ENCODE results near the gene TUBA4B.

The TUBA4B gene

GRCh38 chr2:219213026-219213415, 40.0 kb upstream of the TUBA4B start:
- peaks cover 20 to 24% of the 10 kb centered on the region in 2 donors for H3K4me1 Mint-ChIP-seq (ENCODE audit: low read depth in 2 of 2)
- H3K9me3 Mint-ChIP-seq: no peaks in the 10 kb centered on the region
- DNase-seq: no peak
- no peak overlapping the region for H3K4me3 Mint-ChIP-seq
- no peaks in the 10 kb centered on the region for H3K27me3 Mint-ChIP-seq
- H3K27ac Mint-ChIP-seq: peak overlapping the region in 1 of 2 donors; percentile 68
- peaks cover 21% of the 10 kb centered on the region for H3K36me3 Mint-ChIP-seq (ENCODE audit: insufficient read depth)
- ATAC-seq (replicated peaks): no peak

DNA sequence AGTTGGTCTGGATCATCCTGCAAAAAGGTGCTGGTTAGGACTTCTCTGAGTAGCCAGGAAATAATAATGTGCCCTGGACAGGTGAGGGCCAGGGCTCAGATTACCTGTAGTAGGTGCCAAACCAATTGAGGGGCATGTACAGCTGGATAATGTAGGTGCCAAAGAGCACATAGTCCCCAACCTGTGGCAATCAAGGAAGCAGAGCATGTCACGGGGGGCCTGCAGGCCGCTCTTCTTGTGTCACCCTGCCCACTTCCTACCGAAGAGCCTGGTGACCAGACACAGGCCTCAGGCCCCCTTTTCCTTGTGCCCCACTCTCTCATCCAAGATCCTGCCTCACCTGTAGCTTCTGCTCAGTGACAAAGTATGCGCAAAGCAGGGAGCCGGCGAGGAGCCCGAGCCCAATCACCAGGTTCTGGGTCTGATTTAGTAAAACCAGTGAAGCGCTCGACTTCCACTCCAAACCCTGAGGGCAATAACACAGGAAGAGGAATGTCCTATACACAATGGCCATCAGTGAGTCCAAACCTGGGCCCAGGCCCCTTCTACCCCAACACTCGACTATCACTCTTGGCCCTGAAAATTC, 39.5 kb upstream of the TUBA4B start:
- peaks cover 16 to 20% of the 10 kb centered on the region in 2 donors for H3K4me1 Mint-ChIP-seq (ENCODE audit: low read depth in 2 of 2)

DNA sequence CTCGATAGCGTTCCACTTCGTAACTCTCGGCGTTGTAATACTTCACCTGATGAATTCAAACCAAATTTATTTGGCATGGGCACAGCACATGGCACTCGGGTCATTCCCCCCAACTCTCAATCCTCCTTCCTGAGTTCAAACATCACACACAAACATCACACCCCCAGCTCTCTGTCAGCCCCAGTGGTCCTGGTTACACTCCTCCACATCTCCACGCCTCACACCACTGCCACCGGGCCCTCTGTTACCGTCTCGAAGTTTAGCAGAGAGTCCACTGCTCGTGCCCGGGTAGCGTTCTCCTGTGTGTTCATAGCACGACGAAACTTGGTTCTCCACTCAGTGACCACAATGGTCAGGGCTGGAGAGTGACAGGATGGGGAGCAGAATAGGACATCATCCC, 38.9 kb upstream of the TUBA4B start:
- Mint-ChIP-seq H3K4me3 (no peak overlapping the region), H3K27ac (peak overlapping the region in 1 of 2 donors; percentile 86), H3K9me3 (no peaks in the 10 kb centered on the region), H3K36me3 (ENCODE audit: insufficient read depth) (peaks cover 15% of the 10 kb centered on the region), H3K27me3 (no peaks in the 10 kb centered on the region), H3K4me1 (ENCODE audit: low read depth in 2 of 2) (peaks cover 16 to 20% of the 10 kb centered on the region in 2 donors)
- no peak for ATAC-seq (replicated peaks)
- no peak for DNase-seq

More for the DNA sequence above, 39.5 kb upstream of the TUBA4B start:
- peaks cover 20% of the 10 kb centered on the region for H3K36me3 Mint-ChIP-seq (ENCODE audit: insufficient read depth)
- ATAC-seq (replicated peaks) (no peak), DNase-seq (no peak)
- H3K4me3 Mint-ChIP-seq: no peak overlapping the region
- H3K27ac Mint-ChIP-seq: peak overlapping the region in 1 of 2 donors; percentile 86
- no peaks in the 10 kb centered on the region for H3K9me3 Mint-ChIP-seq
- H3K27me3 Mint-ChIP-seq: no peaks in the 10 kb centered on the region

DNA sequence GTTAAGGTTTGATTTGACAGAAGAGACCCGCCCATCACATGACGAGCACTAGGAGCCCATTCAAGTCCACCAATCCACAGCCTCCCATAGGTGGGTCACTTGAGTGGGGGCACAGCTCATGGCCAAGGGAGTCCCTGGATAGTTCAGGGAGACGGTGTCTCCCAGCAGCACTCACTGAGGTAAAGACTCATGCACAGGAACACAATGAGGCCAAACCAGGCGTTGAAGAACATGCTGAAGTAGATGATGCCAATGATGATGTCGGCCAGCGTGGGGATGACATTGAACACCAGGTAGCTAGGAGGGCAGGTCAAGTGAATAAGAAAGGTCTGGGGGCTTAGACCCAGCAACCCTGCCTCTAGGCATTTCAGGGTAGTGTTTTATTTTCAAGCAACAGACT, 38.3 kb upstream of the TUBA4B start:
- no peak overlapping the region for H3K27ac Mint-ChIP-seq
- H3K27me3 Mint-ChIP-seq: no peaks in the 10 kb centered on the region
- peaks cover 20% of the 10 kb centered on the region for H3K36me3 Mint-ChIP-seq (ENCODE audit: insufficient read depth)
- H3K9me3 Mint-ChIP-seq: no peaks in the 10 kb centered on the region
- no peak for DNase-seq
- peaks cover 16 to 20% of the 10 kb centered on the region in 2 donors for H3K4me1 Mint-ChIP-seq (ENCODE audit: low read depth in 2 of 2)
- ATAC-seq (replicated peaks): no peak
- H3K4me3 Mint-ChIP-seq: no peak overlapping the region

- Mint-ChIP-seq H3K9me3 (no peaks in the 10 kb centered on the region), H3K4me1 (ENCODE audit: low read depth in 2 of 2) (peaks cover 14 to 21% of the 10 kb centered on the region in 2 donors)
Measured at GRCh38 chr2:219215871-219216534, 37.0 kb upstream of the TUBA4B start.

GRCh38 chr2:219216535-219216915, 36.5 kb upstream of the TUBA4B start:
- no peak for DNase-seq
- Mint-ChIP-seq H3K36me3 (ENCODE audit: insufficient read depth) (peaks cover 32% of the 10 kb centered on the region), H3K27me3 (no peaks in the 10 kb centered on the region), H3K4me1 (ENCODE audit: low read depth in 2 of 2) (peaks cover 8 to 16% of the 10 kb centered on the region in 2 donors), H3K9me3 (no peaks in the 10 kb centered on the region), H3K27ac (peak overlapping the region in 1 of 2 donors; percentile 69), H3K4me3 (peak overlapping the region in 1 of 2 donors; percentile 38)
- no peak for ATAC-seq (replicated peaks)

More at GRCh38 chr2:219215871-219216534, 37.0 kb upstream of the TUBA4B start:
- no peak for DNase-seq
- Mint-ChIP-seq H3K27me3 (no peaks in the 10 kb centered on the region), H3K36me3 (ENCODE audit: insufficient read depth) (peaks cover 27% of the 10 kb centered on the region), H3K27ac (peak overlapping the region in 1 of 2 donors; percentile 69), H3K4me3 (no peak overlapping the region)
- no peak for ATAC-seq (replicated peaks)

- Mint-ChIP-seq H3K36me3 (ENCODE audit: insufficient read depth) (peaks cover 46% of the 10 kb centered on the region), H3K4me1 (ENCODE audit: low read depth in 2 of 2) (peaks cover 8 to 13% of the 10 kb centered on the region in 2 donors), H3K27ac (peak overlapping the region; percentile 35 to 90), H3K4me3 (peak overlapping the region; percentile 83 to 87), H3K27me3 (no peaks in the 10 kb centered on the region), H3K9me3 (no peaks in the 10 kb centered on the region)
- DNase-seq (peak in 2 of 3 experiments; percentile 17 to 28), ATAC-seq (replicated peaks) (peak; percentile 46)
Measured at GRCh38 chr2:219218217-219218731, 34.8 kb upstream of the TUBA4B start.

- DNase-seq: peak; percentile 69 to 76 (median 74)
- ATAC-seq (replicated peaks): peak; percentile 84
- Mint-ChIP-seq H3K9me3 (no peaks in the 10 kb centered on the region), H3K4me3 (peak within 1 kb of the TSS; percentile 83 to 87), H3K36me3 (ENCODE audit: insufficient read depth) (peaks cover 53% of the 10 kb centered on the region), H3K27ac (peak within 1 kb of the TSS; percentile 35 to 90), H3K4me1 (ENCODE audit: low read depth in 2 of 2) (peaks cover 8 to 15% of the 10 kb centered on the region in 2 donors), H3K27me3 (no peaks in the 10 kb centered on the region)
Measured at GRCh38 chr2:219218732-219219701, 34.0 kb upstream of the TUBA4B start, which contains the start of gene ABCB6. TSS of gene ABCB6 (minus strand) at chr2:219218958. CDS start at chr2:219218673, 285 bp downstream.

- no peaks in the 10 kb centered on the region for H3K27me3 Mint-ChIP-seq
- ATAC-seq (replicated peaks) (no peak), DNase-seq (no peak)
- H3K4me3 Mint-ChIP-seq: peak overlapping the region in 1 of 2 donors; percentile 87
- H3K36me3 Mint-ChIP-seq (ENCODE audit: insufficient read depth): peaks cover 63% of the 10 kb centered on the region
- H3K27ac Mint-ChIP-seq: peak overlapping the region in 1 of 2 donors; percentile 36
- no peaks in the 10 kb centered on the region for H3K9me3 Mint-ChIP-seq
- peaks cover 8 to 18% of the 10 kb centered on the region in 2 donors for H3K4me1 Mint-ChIP-seq (ENCODE audit: low read depth in 2 of 2)
Measured at GRCh38 chr2:219219784-219220532, 33.1 kb upstream of the TUBA4B start.

GRCh38 chr2:219220652-219221402, 32.2 kb upstream of the TUBA4B start:
- Mint-ChIP-seq H3K4me1 (ENCODE audit: low read depth in 2 of 2) (peaks cover 13 to 18% of the 10 kb centered on the region in 2 donors), H3K27ac (peak overlapping the region in 1 of 2 donors; percentile 36), H3K27me3 (no peaks in the 10 kb centered on the region), H3K36me3 (ENCODE audit: insufficient read depth) (peaks cover 70% of the 10 kb centered on the region), H3K9me3 (no peaks in the 10 kb centered on the region), H3K4me3 (no peak overlapping the region)
- DNase-seq (no peak), ATAC-seq (replicated peaks) (no peak)

GRCh38 chr2:219221957-219222518, 31.0 kb upstream of the TUBA4B start:
- Mint-ChIP-seq H3K9me3 (no peaks in the 10 kb centered on the region), H3K27ac (peak overlapping the region in 1 of 2 donors; percentile 36), H3K27me3 (no peaks in the 10 kb centered on the region), H3K36me3 (ENCODE audit: insufficient read depth) (peaks cover 74% of the 10 kb centered on the region), H3K4me1 (ENCODE audit: low read depth in 2 of 2) (peaks cover 17 to 23% of the 10 kb centered on the region in 2 donors), H3K4me3 (no peak overlapping the region)
- no peak for ATAC-seq (replicated peaks)
- no peak for DNase-seq
